SH-SY5Y (cell line): ENCODE data around the gene PPFIA1.

Experiments used
- GATA2 ChIP-seq: IDR thresholded peaks from 2 replicates; pipeline ENCODE4 v1.6.1; 2011; ENCODE audit warnings: mild to moderate bottlenecking, low read depth, low read length
- GATA3 ChIP-seq: IDR thresholded peaks from 2 replicates; pipeline ENCODE4 v1.6.1; 2011; ENCODE audit warnings: low read depth, mild to moderate bottlenecking, low read length, moderate library complexity

The PPFIA1 gene

DNA sequence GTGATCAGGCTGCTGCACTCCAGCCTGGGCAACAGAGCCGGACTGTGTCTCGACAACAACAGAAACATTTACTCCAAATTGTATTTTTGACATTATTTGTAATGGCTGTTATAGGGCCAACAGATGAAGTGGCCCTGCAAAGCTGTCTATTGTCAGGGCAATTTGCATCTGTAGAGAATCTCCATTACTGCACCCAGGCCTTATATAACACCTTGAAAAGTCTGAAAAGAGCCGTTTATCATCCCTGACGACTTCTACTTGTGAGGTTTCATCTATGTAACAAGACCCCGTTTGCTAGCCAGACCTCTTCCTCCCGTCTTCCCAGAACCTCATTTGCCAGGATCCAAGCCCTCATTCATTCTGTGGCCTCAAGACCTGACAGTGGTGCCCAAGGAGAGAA is 118.7 kb downstream of the PPFIA1 start:
- TF ChIP-seq GATA2 (no peak), GATA3 (no peak)

DNA sequence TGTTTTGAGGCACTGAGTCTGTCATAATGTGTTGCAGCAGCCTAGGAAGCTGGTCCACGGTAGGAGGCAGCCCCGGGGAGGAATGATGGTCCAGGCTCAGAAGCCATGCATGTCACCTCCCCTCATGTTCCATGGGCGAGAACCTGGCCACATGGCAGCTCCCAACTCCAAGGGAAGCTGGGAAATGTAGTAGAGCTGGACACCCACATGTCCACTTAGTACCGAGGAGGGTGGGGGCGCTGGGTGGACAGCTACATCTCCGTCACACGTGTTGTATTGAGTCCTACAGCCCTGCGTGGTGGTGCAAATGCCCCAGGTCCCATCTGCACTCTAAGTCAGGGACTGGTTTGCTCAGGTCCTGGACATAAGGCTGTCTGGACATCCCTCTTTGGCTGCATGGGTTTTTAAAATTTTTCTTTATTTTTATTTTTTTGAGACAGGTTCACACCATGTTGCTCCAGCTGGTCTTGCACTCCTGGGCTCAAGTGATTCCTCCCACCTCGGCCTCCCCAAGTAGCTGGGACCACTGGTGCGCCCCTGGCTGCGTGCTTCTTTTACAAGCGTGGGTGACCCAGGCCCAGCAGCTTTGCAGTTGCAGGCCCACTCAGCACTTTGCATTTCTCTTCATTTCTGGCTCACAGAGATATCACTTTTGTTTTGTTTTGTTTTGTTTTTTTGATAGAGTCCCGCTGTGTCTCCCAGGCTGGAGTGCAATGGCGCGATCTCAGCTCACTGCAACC is 123.9 kb downstream of the PPFIA1 start:
- TF ChIP-seq GATA3: no peak
- no peak for TF ChIP-seq GATA2

DNA sequence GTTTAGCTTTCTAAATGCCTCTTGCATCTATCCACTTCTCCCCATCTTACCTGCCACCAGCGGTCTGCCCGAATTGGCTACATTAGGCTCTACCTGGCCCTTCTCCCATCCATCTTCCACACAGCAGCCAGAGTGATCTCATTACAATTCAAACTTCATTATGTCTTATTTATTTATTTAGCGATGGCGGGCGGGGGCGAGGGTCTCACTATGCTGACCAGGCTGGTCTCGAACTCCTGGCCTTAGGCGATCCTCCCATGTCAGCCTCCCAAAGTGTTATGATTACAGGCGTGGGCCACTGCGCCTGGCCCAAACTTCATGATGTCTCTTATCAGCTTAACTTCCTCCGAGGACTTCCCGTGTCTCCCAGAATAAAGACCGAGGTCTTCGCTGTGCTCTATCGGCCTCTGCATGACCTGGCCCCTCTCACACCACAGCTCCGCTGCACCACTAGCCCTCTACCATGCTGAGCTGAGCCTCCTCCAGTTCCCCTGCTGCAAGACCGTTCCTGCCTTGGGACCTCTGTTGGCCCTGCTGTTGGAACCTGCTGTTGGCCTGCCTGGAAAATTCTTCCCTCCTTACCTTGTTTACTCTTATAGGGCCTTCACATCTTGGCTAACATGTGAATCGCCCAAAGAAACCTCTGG is 127.0 kb downstream of the PPFIA1 start:
- no peak for TF ChIP-seq GATA2
- TF ChIP-seq GATA3: no peak

DNA sequence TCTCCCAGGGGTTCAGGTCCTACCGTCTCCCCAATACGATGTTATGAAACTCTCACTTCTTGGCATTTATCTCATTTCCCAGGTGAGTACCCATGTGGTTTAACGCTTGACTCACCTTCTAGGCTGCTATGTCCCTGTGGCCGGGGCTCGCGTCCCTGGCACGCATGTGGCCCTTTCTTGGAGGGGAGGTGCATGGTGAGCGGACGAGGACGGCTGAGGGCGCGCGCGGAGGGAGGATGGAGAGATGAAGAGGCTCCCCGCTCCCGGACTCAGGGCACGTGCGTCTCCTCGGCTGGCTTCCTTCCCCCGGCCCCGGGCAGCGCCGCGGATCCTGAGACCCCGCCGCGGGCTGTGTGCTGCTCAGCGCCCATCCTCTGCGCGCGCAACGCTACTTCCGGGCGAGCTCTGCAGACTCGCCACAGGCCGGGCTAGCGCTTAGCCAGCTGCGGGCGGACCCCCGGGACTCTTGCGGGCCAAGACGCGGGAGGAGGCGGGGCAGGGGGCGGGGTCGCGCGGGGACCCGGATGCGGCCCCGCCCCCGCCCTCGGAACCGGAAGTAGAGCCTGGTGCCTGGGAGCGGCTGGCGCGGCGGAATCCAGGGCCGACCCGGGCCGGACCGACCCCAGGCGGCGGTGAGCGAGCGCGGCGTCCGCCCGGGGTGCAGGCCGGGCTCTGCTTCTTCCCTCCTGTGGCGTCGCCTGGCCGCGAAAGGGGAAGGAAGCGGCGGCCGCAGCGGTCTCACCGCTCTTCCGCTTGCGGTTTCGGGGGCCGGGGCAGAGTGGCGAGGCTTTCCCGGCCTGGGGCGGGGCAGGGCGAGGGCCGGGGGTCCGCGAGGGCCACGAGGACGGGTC is 127.7 kb downstream of the PPFIA1 start, which contains the start of gene CTTN:
Gene CTTN (plus strand): TSS at position 547 of the 851 bp plus-strand sequence. CDS start 8,769 bp downstream, outside the sequence.
- TF ChIP-seq GATA3 (no peak), GATA2 (no peak)

DNA sequence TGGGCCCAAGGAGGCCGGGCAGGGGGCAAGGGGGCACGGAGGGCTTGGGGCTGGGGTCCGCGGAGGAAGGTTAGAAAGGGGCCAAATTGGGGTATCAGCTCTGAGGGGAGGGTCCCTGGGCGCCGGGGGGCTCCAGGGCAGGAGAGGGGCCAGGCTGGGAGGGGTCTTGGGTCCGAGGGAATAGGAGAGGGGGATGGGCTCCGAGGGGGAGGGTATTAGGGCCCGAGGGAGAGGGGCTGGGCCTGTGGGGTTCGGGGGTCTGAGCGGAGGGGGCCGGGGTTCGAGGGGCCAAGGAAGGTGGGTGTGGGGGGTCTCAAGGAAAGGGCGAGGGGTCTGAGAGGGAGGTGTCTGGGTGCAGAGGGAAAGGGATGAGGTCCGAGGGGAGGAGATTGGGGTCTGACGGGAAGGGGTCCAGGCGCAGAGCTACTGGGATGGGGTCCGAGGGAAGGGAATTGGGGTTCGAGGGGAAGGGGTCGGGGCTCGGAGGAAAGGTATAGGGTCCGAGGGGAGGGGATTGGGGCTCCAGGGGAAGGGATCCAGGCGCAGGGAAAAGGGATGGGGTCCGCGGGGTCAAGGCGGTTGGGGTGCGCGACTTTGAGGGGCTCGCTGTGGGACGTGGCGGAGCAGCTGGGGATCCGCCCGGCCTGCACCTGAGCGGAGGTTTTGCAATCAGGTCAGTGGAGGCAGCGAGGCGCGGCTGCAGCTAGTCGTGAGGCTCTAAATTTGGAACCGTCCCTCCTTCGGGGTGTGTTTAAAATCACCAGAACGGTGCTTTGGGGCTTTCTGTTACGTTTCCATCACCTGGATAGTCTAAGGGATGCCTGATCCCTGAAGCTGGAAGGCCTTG is 128.6 kb downstream of the PPFIA1 start:
- no peak for TF ChIP-seq GATA2

DNA sequence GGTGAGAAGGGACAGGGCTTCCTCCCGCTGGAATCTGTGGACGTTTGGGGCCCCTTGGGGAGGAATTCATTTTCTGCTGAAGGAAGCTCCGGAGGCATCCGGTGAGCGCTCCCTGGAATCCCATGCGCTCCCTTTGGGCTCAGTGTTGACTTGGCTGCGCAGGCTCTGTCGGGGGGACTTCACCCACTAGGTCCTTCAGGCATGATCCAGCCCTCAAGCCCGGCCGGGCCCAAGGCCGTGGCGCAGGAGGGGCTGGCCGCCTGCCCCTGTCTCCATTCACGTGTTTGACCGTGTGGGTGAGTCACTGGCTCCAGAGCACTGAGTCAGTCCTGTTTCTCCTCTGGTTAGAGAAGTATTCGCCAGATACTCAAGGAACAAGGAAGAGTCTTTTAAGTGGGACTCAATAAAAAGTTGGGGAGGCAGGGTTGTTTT is 129.2 kb downstream of the PPFIA1 start:
- TF ChIP-seq GATA3 (no peak), GATA2 (no peak)

- TF ChIP-seq GATA2 (no peak), GATA3 (no peak)
Measured at GRCh38 chr11:70400643-70401042, 130.2 kb downstream of the PPFIA1 start.

GRCh38 chr11:70402016-70402415 is 131.5 kb downstream of the PPFIA1 start:
- TF ChIP-seq GATA2 (no peak), GATA3 (no peak)

DNA sequence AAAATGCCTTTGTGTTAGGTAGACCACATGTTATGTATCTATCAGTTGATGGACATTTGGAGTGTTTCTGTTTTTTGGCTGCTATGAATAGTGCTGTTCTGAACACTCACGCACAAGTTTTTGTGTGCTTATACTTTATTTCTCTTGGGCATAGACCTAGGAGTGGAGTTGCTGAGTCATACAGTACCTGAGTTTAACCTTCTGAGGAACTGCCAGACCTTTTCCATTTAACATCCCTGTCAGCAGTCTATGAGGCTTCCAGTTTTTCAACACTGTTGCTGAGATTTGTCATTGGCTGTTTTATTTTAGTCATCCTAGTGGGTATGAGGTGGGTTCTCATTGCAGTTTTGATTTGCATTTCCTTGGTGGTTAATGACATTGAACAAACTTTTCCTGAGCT is 132.2 kb downstream of the PPFIA1 start:
- TF ChIP-seq GATA3: no peak
- no peak for TF ChIP-seq GATA2

DNA sequence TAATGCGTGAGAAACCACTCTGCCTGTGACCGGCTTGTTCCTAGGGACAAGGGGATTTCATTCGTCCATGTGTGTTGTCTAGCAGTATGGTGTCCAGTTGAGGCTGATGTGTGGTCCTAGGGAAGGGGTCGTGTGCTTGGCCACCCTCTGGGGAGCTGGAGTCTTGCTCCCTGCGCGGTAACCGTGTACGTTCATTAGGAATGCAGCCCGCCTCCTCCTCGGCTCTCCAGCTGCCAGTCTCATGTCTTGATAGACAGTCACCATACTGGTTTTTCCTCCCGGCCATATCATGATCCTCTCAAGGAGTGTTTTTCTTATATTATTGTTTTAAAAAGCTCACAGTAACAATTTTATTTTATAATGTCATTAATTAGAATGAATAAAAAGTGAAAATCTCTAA is 133.8 kb downstream of the PPFIA1 start:
- TF ChIP-seq GATA3 (no peak), GATA2 (no peak)

GRCh38 chr11:70405679-70406395 is 135.3 kb downstream of the PPFIA1 start:
- no peak for TF ChIP-seq GATA3
- no peak for TF ChIP-seq GATA2

DNA sequence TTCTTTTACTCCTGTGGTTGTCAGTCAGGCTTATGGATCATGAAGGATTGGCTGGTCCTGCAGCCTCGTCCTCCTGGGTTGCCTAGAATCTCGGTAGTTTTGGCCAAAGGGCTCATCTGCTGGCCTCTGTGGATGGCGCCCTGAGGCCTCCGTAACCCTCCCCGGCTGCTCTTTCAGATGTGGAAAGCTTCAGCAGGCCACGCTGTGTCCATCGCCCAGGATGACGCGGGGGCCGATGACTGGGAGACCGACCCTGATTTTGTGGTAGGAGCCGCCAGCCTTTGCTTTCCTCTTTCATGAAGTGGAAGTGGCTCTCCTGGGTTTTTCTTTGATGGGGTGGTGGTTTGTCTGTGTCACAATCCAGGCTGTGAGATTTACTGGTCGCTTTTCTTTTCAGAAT is 136.6 kb downstream of the PPFIA1 start:
- no peak for TF ChIP-seq GATA3
- TF ChIP-seq GATA2: no peak

DNA sequence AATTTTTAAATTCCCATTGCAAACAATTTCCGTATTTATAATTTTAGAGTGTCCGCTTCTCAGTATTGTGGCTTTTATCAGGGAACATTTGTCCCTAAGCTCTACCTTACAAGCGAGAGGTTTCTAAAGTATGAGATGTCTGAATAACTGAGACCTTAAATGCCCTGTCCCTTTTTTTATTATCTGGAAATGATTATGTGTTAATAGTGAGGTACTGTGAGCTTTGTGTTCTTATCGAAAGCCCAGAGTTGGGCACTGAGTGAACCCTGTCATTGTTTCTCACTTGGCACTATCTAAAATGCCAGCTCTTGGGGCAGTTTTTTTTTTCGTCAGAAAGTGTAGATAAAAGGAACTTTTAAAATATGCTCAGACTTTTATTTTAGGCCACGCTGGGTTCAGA is 137.3 kb downstream of the PPFIA1 start:
- TF ChIP-seq GATA3: no peak
- no peak for TF ChIP-seq GATA2

- TF ChIP-seq GATA2 (no peak), GATA3 (no peak)
Measured at GRCh38 chr11:70409437-70409836, 138.9 kb downstream of the PPFIA1 start.
